GM12875 (cell line): ENCODE data around the gene ARID1B.

ENCODE experiments used
- H3K4me3 ChIP-seq: one replicate; pipeline ENCODE4 v1.5.1; 2011; ENCODE audit warnings: low read depth, low read length, control low read depth
- CTCF ChIP-seq: IDR thresholded peaks from 2 replicates; pipeline ENCODE4 v1.5.1; 2011; ENCODE audit warnings: low read depth, mild to moderate bottlenecking, control low read depth, inconsistent platforms, low read length, moderate library complexity, borderline replicate concordance; ENCODE audit not compliant: insufficient read depth

ARID1B gene

GRCh38 chr6:156971153-156971885 is 194.1 kb downstream of the ARID1B start:
- TF ChIP-seq CTCF, result no peak
- no peak overlapping the region for H3K4me3 ChIP-seq

DNA sequence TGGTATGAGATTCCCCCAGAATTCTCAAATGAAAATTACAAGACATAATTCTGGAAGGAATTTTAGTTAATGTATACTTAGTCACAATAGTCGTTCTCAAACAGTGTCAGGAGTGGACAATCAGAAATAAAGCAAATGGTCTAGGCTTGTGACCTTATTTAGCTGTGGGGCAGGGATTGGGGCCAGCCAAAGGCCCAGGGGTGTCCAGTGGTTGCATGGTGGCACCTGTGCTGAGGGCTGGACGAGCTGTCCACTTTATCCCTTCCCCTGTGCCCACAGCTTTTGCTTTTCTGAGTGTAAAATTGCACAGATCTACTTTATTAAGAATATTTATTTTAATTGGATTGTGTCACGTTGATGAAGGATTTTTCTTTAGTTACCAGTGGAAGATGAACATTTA is 195.0 kb downstream of the ARID1B start:
- no peak overlapping the region for H3K4me3 ChIP-seq
- no peak for TF ChIP-seq CTCF

- H3K4me3 ChIP-seq, result no peak overlapping the region
- TF ChIP-seq CTCF, result no peak
Measured at GRCh38 chr6:156974830-156975261, 197.7 kb downstream of the ARID1B start.

- no peak overlapping the region for H3K4me3 ChIP-seq
- no peak for TF ChIP-seq CTCF
Measured at GRCh38 chr6:156975414-156975813, 198.2 kb downstream of the ARID1B start.

DNA sequence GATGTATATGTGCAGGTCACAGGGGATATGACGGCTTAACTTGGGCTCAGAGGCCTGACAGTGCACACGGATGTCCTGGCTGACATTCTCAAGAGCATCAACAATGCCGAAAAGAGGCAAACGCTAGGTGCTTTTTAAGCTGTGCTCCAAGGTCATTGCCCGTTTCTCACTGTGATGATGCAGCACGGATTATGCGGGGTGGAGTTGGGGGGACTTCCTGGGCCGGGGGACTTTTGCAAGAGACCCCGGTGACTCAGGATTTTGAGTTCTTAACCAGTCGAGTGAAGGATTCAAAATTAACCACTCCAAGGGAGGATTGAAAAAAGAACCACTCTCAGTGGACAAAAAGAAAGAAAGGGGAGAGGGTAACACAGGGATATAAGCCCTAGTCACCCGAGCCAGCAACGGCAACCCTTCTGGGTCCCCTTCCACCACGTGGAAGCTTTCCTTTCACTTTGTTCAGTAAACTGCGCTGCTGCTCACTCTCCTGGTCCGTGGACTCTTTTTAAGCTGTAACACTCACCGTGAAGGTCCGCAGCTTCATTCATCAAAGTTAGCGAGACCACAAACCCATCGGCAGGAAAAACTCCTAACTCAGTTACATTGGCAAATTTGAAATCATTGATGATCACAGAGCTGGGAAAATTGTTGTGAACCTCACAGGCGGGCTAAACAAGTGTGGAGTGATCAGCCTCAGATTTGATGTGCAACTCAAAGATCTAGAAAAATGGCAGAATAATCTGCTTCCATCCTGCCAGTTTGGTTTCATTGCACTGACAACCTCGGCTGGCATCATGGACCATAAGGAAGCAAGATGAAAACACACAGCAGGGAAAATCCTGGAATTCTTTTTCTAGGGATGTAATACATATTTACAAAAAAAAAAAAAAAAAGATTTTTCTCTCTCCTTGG is 199.3 kb downstream of the ARID1B start:
- H3K4me3 ChIP-seq, result no peak overlapping the region
- no peak for TF ChIP-seq CTCF

- no peak for TF ChIP-seq CTCF
Measured at GRCh38 chr6:156977527-156978291, 200.5 kb downstream of the ARID1B start.

More at GRCh38 chr6:156977527-156978291, 200.5 kb downstream of the ARID1B start:
- H3K4me3 ChIP-seq, result no peak overlapping the region
